Caco-2 (cell line): ENCODE measurements around the gene ZNF407. TPM values are rescaled to one million over a fixed set of nuclear protein-coding genes. Genes with fewer than 3 reads are reported as not detected.

Experiments used
- BruUV-seq: library from RNA; stranded (reverse); fragments of 400-500 nt; replicated peaks from 2 replicates; lab custom pipeline; 2021; lab: Mats Ljungman, UMichigan
- CTCF ChIA-PET: fragments of 300-600 bp; sonication (Branson Sonifier 250); formaldehyde crosslinking; loops from one replicate; lab custom pipeline; 2022; ENCODE audit warnings: antibody characterized with exemption; lab: Charles Lee
- POLR2A ChIA-PET: fragments of 300-600 bp; sonication (Branson Sonifier 250); formaldehyde crosslinking; loops from one replicate; lab custom pipeline; 2022; ENCODE audit warnings: antibody characterized with exemption; lab: Charles Lee
- DNase-seq, 2 experiments: peaks; one replicate each; pipeline versions ENCODE4 v3.0.0 to v3.0.0-alpha.2; 2020 to 2022
- H3K27me3 ChIP-seq: replicated peaks from 2 replicates; pipeline ENCODE4 v1.6.0; 2011; ENCODE audit warnings: low read length; ENCODE audit not compliant: control insufficient read depth, insufficient read depth
- H3K36me3 ChIP-seq: 2 replicates; pipeline ENCODE4 v1.5.1; 2011; ENCODE audit warnings: low read length; ENCODE audit not compliant: control insufficient read depth, insufficient read depth
- H3K4me1 ChIP-seq: fragments of 250-450 bp; sonication (Bioruptor Pico); 2 replicates; pipeline ENCODE4 v1.5.1; 2020; ENCODE audit warnings: mild to moderate bottlenecking
- H3K4me3 ChIP-seq: 2 replicates; pipeline ENCODE4 v1.5.1; 2011; ENCODE audit warnings: low read depth, mild to moderate bottlenecking, control low read depth, low read length
- H3K9me3 ChIP-seq: fragments of 250-450 bp; sonication (Bioruptor Pico); 2 replicates; pipeline ENCODE4 v1.5.1; 2020; ENCODE audit warnings: mild to moderate bottlenecking, moderate library complexity
- H3K27ac Mint-ChIP-seq: one replicate; pipeline ENCODE4 v1.8.0; 2022; ENCODE audit warnings: mixed read lengths; ENCODE audit not compliant: unreplicated experiment
- H3K27me3 Mint-ChIP-seq: one replicate; pipeline ENCODE4 v1.8.0; 2022; ENCODE audit warnings: mixed read lengths; ENCODE audit not compliant: insufficient read depth, unreplicated experiment
- H3K36me3 Mint-ChIP-seq: one replicate; pipeline ENCODE4 v1.8.0; 2022; ENCODE audit warnings: mild to moderate bottlenecking, mixed read lengths; ENCODE audit not compliant: insufficient read depth, unreplicated experiment
- H3K4me1 Mint-ChIP-seq: one replicate; pipeline ENCODE4 v1.8.0; 2022; ENCODE audit warnings: low read depth, mixed read lengths; ENCODE audit not compliant: unreplicated experiment
- H3K4me3 Mint-ChIP-seq: one replicate; pipeline ENCODE4 v1.8.0; 2022; ENCODE audit warnings: mild to moderate bottlenecking, moderate library complexity, mixed read lengths; ENCODE audit not compliant: unreplicated experiment
- H3K9me3 Mint-ChIP-seq: one replicate; pipeline ENCODE4 v1.8.0; 2022; ENCODE audit warnings: mixed read lengths; ENCODE audit not compliant: unreplicated experiment
- CTCF ChIP-seq, 2 experiments: fragments of 200-600 bp in 1 of 2; IDR thresholded peaks; 1 replicate in 1 of 2; 2 replicates in 1 of 2; pipeline versions ENCODE4 v1.5.1 to v1.8.0; 2011 to 2022; ENCODE audit warnings: antibody characterized with exemption in 1 of 2, control low read depth in 1 of 2, inconsistent platforms in 1 of 2, low read depth in 1 of 2, low read length in 1 of 2, mild to moderate bottlenecking in 1 of 2, moderate library complexity in 1 of 2; ENCODE audit not compliant: insufficient read depth in 1 of 2, severe bottlenecking in 1 of 2, unreplicated experiment in 1 of 2
- intact Hi-C: fragments of 100-400 bp; cut with micrococcal nuclease; formaldehyde crosslinking; loops from one replicate; pipeline ENCODE4 v1.10.0; 2022; ENCODE audit not compliant: unreplicated experiment
- total RNA-seq: library from RNA; stranded (reverse); gene quantifications from 2 replicates; pipeline ENCODE4 v1.2.3, GENCODE V29; 2022

ZNF407 gene
- total RNA-seq, 1 experiment from 2014 or later = 4.7 TPM

GRCh38 chr18:74587441-74587840, 10.2 kb upstream of the ZNF407 start:
- ChIA-PET POLR2A (no interaction called here), CTCF (no interaction called here)
- Histone ChIP-seq H3K9me3 (no peaks in the 10 kb centered on the region), H3K36me3 (no peaks in the 10 kb centered on the region), H3K4me3 (no peak overlapping the region), H3K27me3 (no peaks in the 10 kb centered on the region), H3K4me1 (no peaks in the 10 kb centered on the region)
- BruUV-seq = no TSS peak
- no peak overlapping the region for H3K4me3 Mint-ChIP-seq
- no peaks in the 10 kb centered on the region for H3K36me3 Mint-ChIP-seq
- TF ChIP-seq CTCF (IDR thresholded peaks at IDR 0.05; ENCODE audit: insufficient read depth in 1 of 2, low read depth in 1 of 2, low read length in 1 of 2, severe bottlenecking in 1 of 2, unreplicated experiment in 1 of 2) = no peak
- DNase-seq = no peak
- no peaks in the 10 kb centered on the region for H3K4me1 Mint-ChIP-seq
- no peak overlapping the region for H3K27ac Mint-ChIP-seq
- intact Hi-C loops = no loop called here
- H3K9me3 Mint-ChIP-seq = no peaks in the 10 kb centered on the region
- H3K27me3 Mint-ChIP-seq = peaks cover 12% of the 10 kb centered on the region

DNA sequence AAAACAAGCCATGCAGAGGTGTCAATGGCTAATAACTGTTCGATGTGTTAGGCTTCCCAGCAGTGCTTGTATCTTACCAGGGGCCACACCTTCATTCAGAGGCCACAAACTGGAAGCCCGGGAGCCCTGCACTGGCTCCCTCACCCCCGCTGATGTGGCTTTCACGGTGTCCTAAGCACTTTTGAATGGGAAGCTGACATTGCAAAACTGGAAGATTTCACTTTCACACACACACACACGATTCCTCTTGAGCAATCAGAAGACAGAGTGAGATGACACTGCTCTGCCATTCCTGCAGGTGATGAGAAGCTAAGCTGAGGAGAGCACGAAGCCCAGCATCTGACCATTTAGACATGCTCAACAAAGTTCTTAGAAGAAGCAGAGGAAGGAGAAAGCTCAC, 8.6 kb upstream of the ZNF407 start:
- H3K9me3 ChIP-seq = no peaks in the 10 kb centered on the region

DNA sequence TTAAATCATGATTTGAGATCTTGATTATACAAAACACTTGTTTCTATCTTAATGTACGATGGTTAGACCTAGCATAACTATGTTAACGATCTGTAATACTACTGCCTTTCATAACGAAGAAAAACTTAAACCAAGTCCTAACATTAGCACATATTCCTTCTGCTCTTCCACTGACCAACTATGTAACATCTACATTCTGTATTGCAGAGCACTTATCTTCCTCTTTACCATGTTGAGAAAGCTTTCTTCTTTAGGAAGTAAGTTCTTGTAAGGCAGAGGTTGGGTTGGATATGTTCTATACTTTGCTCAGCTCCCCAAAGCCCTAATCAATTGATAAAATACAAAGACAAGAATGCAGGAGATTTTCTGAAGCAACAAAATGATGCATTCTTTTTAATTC, 7.9 kb upstream of the ZNF407 start:
- H3K36me3 Mint-ChIP-seq = no peaks in the 10 kb centered on the region
- H3K27me3 ChIP-seq = no peaks in the 10 kb centered on the region
- no peak for DNase-seq
- H3K27me3 Mint-ChIP-seq = peaks cover 7% of the 10 kb centered on the region
- no peaks in the 10 kb centered on the region for H3K9me3 Mint-ChIP-seq
- no peak overlapping the region for H3K4me3 Mint-ChIP-seq
- no peak overlapping the region for H3K4me3 ChIP-seq
- intact Hi-C loops = no loop called here
- no peaks in the 10 kb centered on the region for H3K4me1 Mint-ChIP-seq
- no peaks in the 10 kb centered on the region for H3K9me3 ChIP-seq
- H3K36me3 ChIP-seq = no peaks in the 10 kb centered on the region
- CTCF ChIA-PET = no interaction called here
- H3K4me1 ChIP-seq = no peaks in the 10 kb centered on the region
- no peak for TF ChIP-seq CTCF (IDR thresholded peaks at IDR 0.05; ENCODE audit: insufficient read depth in 1 of 2, low read depth in 1 of 2, low read length in 1 of 2, severe bottlenecking in 1 of 2, unreplicated experiment in 1 of 2)
- H3K27ac Mint-ChIP-seq = no peak overlapping the region
- BruUV-seq = no TSS peak
- POLR2A ChIA-PET = no interaction called here

More for the DNA sequence above, 8.6 kb upstream of the ZNF407 start:
- ChIA-PET CTCF (no interaction called here), POLR2A (no interaction called here)
- intact Hi-C loops = no loop called here
- TF ChIP-seq CTCF (IDR thresholded peaks at IDR 0.05; ENCODE audit: insufficient read depth in 1 of 2, low read depth in 1 of 2, low read length in 1 of 2, severe bottlenecking in 1 of 2, unreplicated experiment in 1 of 2) = no peak
- Histone ChIP-seq H3K27me3 (no peaks in the 10 kb centered on the region), H3K36me3 (no peaks in the 10 kb centered on the region), H3K4me3 (no peak overlapping the region), H3K4me1 (no peaks in the 10 kb centered on the region)
- Mint-ChIP-seq H3K4me1 (no peaks in the 10 kb centered on the region), H3K27me3 (peaks cover 10% of the 10 kb centered on the region), H3K9me3 (no peaks in the 10 kb centered on the region), H3K4me3 (no peak overlapping the region), H3K36me3 (no peaks in the 10 kb centered on the region), H3K27ac (no peak overlapping the region)
- no TSS peak for BruUV-seq
- DNase-seq = no peak
